ENCODE measurements around the gene RMDN2. TPM values are rescaled to one million over a fixed set of nuclear protein-coding genes. Genes with fewer than 3 reads are reported as not detected.

Gene RMDN2
- total and polyA plus RNA-seq, 10 of the 15 experiments (the other 5 are each of a cell fraction or from before 2014, with no cell fraction given), result 2.6 to 12.4 (median 9.2) TPM

GRCh38 chr2:37895140-37895539, 29.9 kb upstream of the RMDN2 start:
- Histone ChIP-seq H3K36me3 (ENCODE audit: control insufficient read depth in 2 of 2, insufficient read depth in 2 of 2, low read length in 1 of 2) (no peaks in the 10 kb centered on the region), H3K4me2 (ENCODE audit: control insufficient read depth, insufficient read depth) (no peak overlapping the region), H3K9me3 (replicated peaks; ENCODE audit: control insufficient read depth, insufficient read depth, low read length) (peaks cover 2% of the 10 kb centered on the region; the same call in 2 of the 3 replicates), H2AFZ (ENCODE audit: control insufficient read depth, low read depth, low read length) (no peak overlapping the region), H3K4me1 (ENCODE audit: control insufficient read depth, insufficient read depth, low read length) (peaks cover 43% of the 10 kb centered on the region), H3K9ac (ENCODE audit: control insufficient read depth, insufficient read depth, low read length) (no peak overlapping the region), H3K27ac (ENCODE audit: control insufficient read depth, insufficient read depth) (no peak overlapping the region; the same call in 1 of the 2 replicates), H3K27me3 (replicated peaks in 1 of 2; ENCODE audit: control insufficient read depth in 2 of 2, insufficient read depth in 2 of 2, low read length in 1 of 2) (no peaks in the 10 kb centered on the region), H3K4me3 (no peak overlapping the region), H4K20me1 (ENCODE audit: control insufficient read depth, insufficient read depth) (no peaks in the 10 kb centered on the region), H3K79me2 (ENCODE audit: control insufficient read depth, insufficient read depth, low read length) (no peaks in the 10 kb centered on the region)
- RAD21 ChIA-PET (ENCODE audit: unreplicated experiment), result interaction anchor here (0.7 to 1.6 kb wide), 8 partner anchors 18 to 499 kb away, joined by 3 to 6 read pairs (median 4); partner anchors contain the start of gene RMDN2
- no peak for ATAC-seq
- WGBS (ENCODE audit: insufficient coverage, insufficient replicate concordance, low lambda C conversion rate, missing lambda C conversion rate), result 60% methylated on average over 3 of the region's 3 CpGs
- SMC1A ChIA-PET (ENCODE audit: uncharacterized antibody, unreplicated experiment), result interaction anchor here (0.6 to 3.1 kb wide), 14 partner anchors 10 to 1654 kb away, joined by 3 to 22 read pairs (median 4); no protein-coding TSS in a partner anchor
- CTCF ChIA-PET, result interaction anchor here (0.6 to 7.3 kb wide), 14 partner anchors 8 to 505 kb away, joined by 3 to 82 read pairs (median 3); no protein-coding TSS in a partner anchor
- POLR2A ChIA-PET, result interaction anchor here (1.1 kb wide), 1 partner anchor 504 kb away, joined by 3 read pairs; no protein-coding TSS in a partner anchor
- intact Hi-C loops (cut with micrococcal nuclease; ENCODE audit: unreplicated experiment) (loop anchor here (10.0 kb wide), 1 partner anchor 180 kb away; the partner anchor contains the start of gene CYP1B1), in situ Hi-C loops (cut with MboI) (no loop called here)
- BruUV-seq (replicated peaks), result no TSS peak
- no peak for DNase-seq (ENCODE audit: low read depth, low spot score)
- FAIRE-seq, result no peak
- no peak for TF ChIP-seq ATF2 (IDR thresholded peaks at IDR 0.05; ENCODE audit: low read length)
- 0 out of 2 replicates have a peak, but pooled peaks have one; percentile 24 for TF ChIP-seq MEF2A (IDR thresholded peaks at IDR 0.05; ENCODE audit: insufficient read depth, low read depth, low read length)
- TF ChIP-seq NFXL1 (IDR thresholded peaks at IDR 0.05; ENCODE audit: borderline replicate concordance), result no peak
- peak; percentile 48; the same call in 1 of the 2 replicates for TF ChIP-seq IKZF1 (conservative IDR thresholded peaks at IDR 0.05)
- no peak for TF ChIP-seq ZBTB40 (IDR thresholded peaks at IDR 0.05; ENCODE audit: borderline replicate concordance)
- 0 out of 2 replicates have a peak, but pooled peaks have one; percentile 28 for TF ChIP-seq DPF2 (IDR thresholded peaks at IDR 0.05)
- peak; percentile 73 for TF ChIP-seq RUNX3 (IDR thresholded peaks at IDR 0.05; ENCODE audit: low read length)
- no peak for TF ChIP-seq CBFB (IDR thresholded peaks at IDR 0.05; ENCODE audit: low read depth)
- no peak for TF ChIP-seq NR2C2 (IDR thresholded peaks at IDR 0.05; ENCODE audit: borderline replicate concordance, control insufficient read depth, insufficient read length, low read depth)
- TF ChIP-seq SPI1 (IDR thresholded peaks at IDR 0.05; ENCODE audit: borderline replicate concordance, insufficient read depth, low read depth, low read length), result peak; percentile 33; the same call in 1 of the 2 replicates
- no peak for TF ChIP-seq MLLT1 (IDR thresholded peaks at IDR 0.05)
- peak; percentile 34 to 53; a peak in 2 of 4 replicates for TF ChIP-seq IKZF2 (IDR thresholded peaks at IDR 0.05)
